Breast epithelium (tissue), 3 donors: ENCODE measurements around the gene KIF5A.

Source experiments
- CTCF ChIP-seq, 3 donors: fragments of 450-650 bp; IDR thresholded peaks; one replicate each; pipeline ENCODE4 v1.5.1; 2016 to 2017; ENCODE audit warnings: antibody characterized with exemption in 3 of 3, mild to moderate bottlenecking in 3 of 3, moderate library complexity in 3 of 3
- POLR2A ChIP-seq: fragments of 450-650 bp; IDR thresholded peaks from one replicate; pipeline ENCODE4 v1.6.1; 2016; ENCODE audit warnings: antibody characterized with exemption, mild to moderate bottlenecking, moderate library complexity
- POLR2AphosphoS5 ChIP-seq, 3 donors: sonication (generic); formaldehyde crosslinking; IDR thresholded peaks; one replicate each; pipeline ENCODE4 v1.6.1; 2017; ENCODE audit warnings: antibody characterized with exemption in 3 of 3

DNA sequence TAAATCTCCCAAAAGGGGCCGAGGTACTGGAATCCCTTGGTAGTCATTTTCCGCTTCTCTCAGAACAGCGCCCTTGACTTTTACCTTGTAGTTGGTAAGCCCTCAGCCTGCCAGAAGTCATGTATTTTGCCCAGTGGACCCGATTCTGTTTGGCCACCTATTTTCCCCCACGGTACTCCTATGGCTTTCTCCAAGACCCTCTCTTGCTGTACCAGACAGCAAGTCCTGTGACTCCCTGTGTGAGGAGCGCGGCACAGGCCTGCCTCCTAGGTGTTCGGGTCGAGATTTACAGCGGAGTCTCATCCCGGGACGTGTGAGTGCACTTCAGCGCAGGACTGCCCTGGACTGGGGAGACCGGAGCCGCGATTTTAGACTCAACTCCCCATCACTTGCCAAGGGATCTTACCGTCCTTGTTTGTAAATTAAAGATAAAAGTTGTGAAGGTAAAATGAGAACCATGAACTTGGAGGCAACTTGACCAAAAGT is 28.3 kb upstream of the KIF5A start:
- TF ChIP-seq CTCF (IDR thresholded peaks at IDR 0.05) (no peak), POLR2AphosphoS5 (IDR thresholded peaks at IDR 0.05) (no peak), POLR2A (no peak)
